Sigmoid colon (tissue), 4 donors: ENCODE results near the gene CITED2.

Source experiments
- POLR2A ChIP-seq, 2 donors: fragments of 450-650 bp; IDR thresholded peaks; one replicate each; pipeline ENCODE4 v1.6.1; 2016; ENCODE audit warnings: antibody characterized with exemption in 2 of 2, mild to moderate bottlenecking in 2 of 2, moderate library complexity in 2 of 2
- POLR2AphosphoS5 ChIP-seq, 4 donors: sonication (generic); formaldehyde crosslinking; IDR thresholded peaks; one replicate each; pipeline ENCODE4 v1.6.1; 2017; ENCODE audit warnings: antibody characterized with exemption in 4 of 4

- TF ChIP-seq POLR2AphosphoS5 (IDR thresholded peaks at IDR 0.05) (no peak), POLR2A (IDR thresholded peaks at IDR 0.05) (no peak)
Measured at GRCh38 chr6:139386404-139386803, 12.0 kb upstream of the CITED2 start.
